ENCODE results near the gene GPR162. TPM values are rescaled to one million over a fixed set of nuclear protein-coding genes. Genes with fewer than 3 reads are reported as not detected.
"Not testable (repeated sequence)": the region's sequence is repeated elsewhere in the genome, so short reads cannot be mapped to it uniquely, and the experiment has no call there.

The GPR162 gene
- polyA plus RNA-seq, 2 of the 4 experiments (the other 2 are of a cell fraction) = 1.7 to 1.8 TPM

DNA sequence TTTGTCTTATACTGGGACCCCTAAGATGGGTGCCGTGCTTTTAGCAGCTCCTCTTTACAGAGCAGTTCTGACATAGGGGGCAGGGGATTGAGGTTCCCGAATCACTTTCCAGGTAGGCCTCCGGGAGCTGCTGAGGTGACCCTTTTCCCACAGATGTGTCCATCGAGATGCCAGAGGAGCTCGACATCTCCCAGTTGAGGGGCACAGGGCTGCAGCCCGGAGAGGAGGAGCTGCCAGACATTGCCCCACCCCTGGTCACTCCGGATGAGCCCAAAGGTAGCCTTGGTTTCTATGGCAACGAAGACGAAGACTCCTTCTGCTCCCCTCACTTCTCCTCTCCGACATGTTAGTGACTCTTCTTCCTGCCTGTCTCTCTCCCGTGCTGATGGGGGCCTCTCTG, 41.4 kb downstream of the GPR162 start:
- no peak for TF ChIP-seq ESRRA (IDR thresholded peaks at IDR 0.05; ENCODE audit: borderline replicate concordance, low read length)
- TF ChIP-seq, protein P1, sequence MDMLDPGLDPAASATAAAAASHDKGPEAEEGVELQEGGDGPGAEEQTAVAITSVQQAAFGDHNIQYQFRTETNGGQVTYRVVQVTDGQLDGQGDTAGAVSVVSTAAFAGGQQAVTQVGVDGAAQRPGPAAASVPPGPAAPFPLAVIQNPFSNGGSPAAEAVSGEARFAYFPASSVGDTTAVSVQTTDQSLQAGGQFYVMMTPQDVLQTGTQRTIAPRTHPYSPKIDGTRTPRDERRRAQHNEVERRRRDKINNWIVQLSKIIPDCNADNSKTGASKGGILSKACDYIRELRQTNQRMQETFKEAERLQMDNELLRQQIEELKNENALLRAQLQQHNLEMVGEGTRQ (IDR thresholded peaks at IDR 0.05) = no peak
- TF ChIP-seq ZC3H11A (IDR thresholded peaks at IDR 0.05) = no peak
- no peak for TF ChIP-seq HOXB13 (CRISPR knock-in tag; IDR thresholded peaks at IDR 0.05; ENCODE audit: low read depth)
- no peak for TF ChIP-seq RAD21 (conservative IDR thresholded peaks at IDR 0.05 in 1 of 2, IDR thresholded peaks at IDR 0.05 in 1 of 2)
- no peak for TF ChIP-seq POLR2A (IDR thresholded peaks at IDR 0.05; ENCODE audit: low read length)
- TF ChIP-seq, protein P2, sequence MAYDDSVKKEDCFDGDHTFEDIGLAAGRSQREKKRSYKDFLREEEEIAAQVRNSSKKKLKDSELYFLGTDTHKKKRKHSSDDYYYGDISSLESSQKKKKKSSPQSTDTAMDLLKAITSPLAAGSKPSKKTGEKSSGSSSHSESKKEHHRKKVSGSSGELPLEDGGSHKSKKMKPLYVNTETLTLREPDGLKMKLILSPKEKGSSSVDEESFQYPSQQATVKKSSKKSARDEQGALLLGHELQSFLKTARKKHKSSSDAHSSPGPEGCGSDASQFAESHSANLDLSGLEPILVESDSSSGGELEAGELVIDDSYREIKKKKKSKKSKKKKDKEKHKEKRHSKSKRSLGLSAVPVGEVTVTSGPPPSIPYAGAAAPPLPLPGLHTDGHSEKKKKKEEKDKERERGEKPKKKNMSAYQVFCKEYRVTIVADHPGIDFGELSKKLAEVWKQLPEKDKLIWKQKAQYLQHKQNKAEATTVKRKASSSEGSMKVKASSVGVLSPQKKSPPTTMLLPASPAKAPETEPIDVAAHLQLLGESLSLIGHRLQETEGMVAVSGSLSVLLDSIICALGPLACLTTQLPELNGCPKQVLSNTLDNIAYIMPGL (CRISPR knock-in tag; IDR thresholded peaks at IDR 0.05; ENCODE audit: borderline replicate concordance) = no peak
- no peak for TF ChIP-seq HOXA7 (CRISPR knock-in tag; IDR thresholded peaks at IDR 0.05)
- TF ChIP-seq PHF8 (IDR thresholded peaks at IDR 0.05; ENCODE audit: borderline replicate concordance, low read depth) = no peak
- no peak overlapping the region for H3K27ac ChIP-seq
- no peak for DNase-seq (ENCODE audit: low read depth in 1 of 2, low spot score in 1 of 2)
- H3K4me3 ChIP-seq = no peak overlapping the region
- ChIA-PET CTCF (interaction anchor here (1.0 to 2.2 kb wide), 3 partner anchors 9 to 30 kb away, joined by 3 to 15 read pairs (median 3); partner anchors contain the start of gene SPSB2), POLR2A (no interaction called here)
- ATAC-seq = no peak
- 89% methylated on average over 11 of the region's 11 CpGs for WGBS (ENCODE audit: missing lambda C conversion rate)
- no peaks in the 10 kb centered on the region for H3K9me3 ChIP-seq
- FAIRE-seq = no peak
- H3K4me2 ChIP-seq = no peak overlapping the region
- H3K4me1 ChIP-seq = peaks cover 10% of the 10 kb centered on the region

- H3K4me3 ChIP-seq = no peak overlapping the region
- no peak overlapping the region for H3K27ac ChIP-seq
- peaks cover 11% of the 10 kb centered on the region for H3K4me1 ChIP-seq
- 97% methylated on average over 9 of the region's 16 CpGs for WGBS (ENCODE audit: missing lambda C conversion rate)
- no peaks in the 10 kb centered on the region for H3K9me3 ChIP-seq
- no peak for ATAC-seq
- no peak overlapping the region for H3K4me2 ChIP-seq
- ChIA-PET CTCF (interaction anchor here (0.6 to 7.0 kb wide), 11 partner anchors 9 to 111 kb away, joined by 3 to 64 read pairs (median 4); partner anchors contain the start of genes CDCA3, MLF2, SPSB2 and USP5), POLR2A (no interaction called here)
- TF ChIP-seq, protein P3, sequence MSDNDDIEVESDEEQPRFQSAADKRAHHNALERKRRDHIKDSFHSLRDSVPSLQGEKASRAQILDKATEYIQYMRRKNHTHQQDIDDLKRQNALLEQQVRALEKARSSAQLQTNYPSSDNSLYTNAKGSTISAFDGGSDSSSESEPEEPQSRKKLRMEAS (IDR thresholded peaks at IDR 0.05) = no peak
- TF ChIP-seq BHLHE40 (IDR thresholded peaks at IDR 0.05; ENCODE audit: low read depth, low read length) (no peak), MYC (IDR thresholded peaks at IDR 0.05; ENCODE audit: borderline replicate concordance, low read length) (no peak), EHMT2 (IDR thresholded peaks at IDR 0.05; ENCODE audit: low read depth) (no peak), CHD2 (IDR thresholded peaks at IDR 0.05; ENCODE audit: low read length, partially characterized antibody) (no peak), FOXS1 (CRISPR knock-in tag; IDR thresholded peaks at IDR 0.05) (no peak), ZC3H11A (IDR thresholded peaks at IDR 0.05) (no peak), ZNF302 (CRISPR knock-in tag; IDR thresholded peaks at IDR 0.05) (no peak), TFCP2L1 (CRISPR knock-in tag; IDR thresholded peaks at IDR 0.05) (no peak), E2F6 (IDR thresholded peaks at IDR 0.05; ENCODE audit: borderline replicate concordance, low read depth) (no peak)
- TF ChIP-seq, protein P1 (IDR thresholded peaks at IDR 0.05) = no peak
- no peak for FAIRE-seq
- no peak for DNase-seq (ENCODE audit: low read depth in 1 of 2, low spot score in 1 of 2)
Measured at GRCh38 chr12:6863586-6864321, 42.1 kb downstream of the GPR162 start.

DNA sequence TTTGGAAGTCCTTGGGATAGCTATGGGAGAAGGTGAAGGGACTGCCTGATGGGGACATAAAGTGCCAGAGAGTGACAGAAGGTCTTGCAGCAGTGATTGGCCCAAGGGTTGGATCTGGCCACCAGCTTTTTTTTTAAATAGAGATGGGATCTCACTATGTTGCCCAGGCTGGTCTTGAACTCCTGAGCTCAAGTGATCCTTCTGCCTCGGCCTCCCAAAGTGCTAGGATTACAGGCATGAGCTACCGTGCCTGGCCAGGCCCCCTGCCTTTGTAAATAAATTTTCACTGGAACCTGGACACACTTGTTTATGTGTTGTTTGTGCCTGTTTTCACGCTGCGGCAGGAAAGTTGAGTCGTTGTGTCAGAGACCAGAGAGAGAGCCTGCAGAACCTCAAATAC, 43.7 kb downstream of the GPR162 start:
- not testable (repeated sequence) for H3K27ac ChIP-seq; FAIRE-seq; DNase-seq (ENCODE audit: low read depth in 1 of 2, low spot score in 1 of 2); ATAC-seq; H3K4me3 ChIP-seq; H3K4me2 ChIP-seq; H3K9me3 ChIP-seq
- POLR2A ChIA-PET = interaction anchor here (1.2 kb wide), 1 partner anchor 14 kb away, joined by 8 read pairs; the partner anchor contains the start of genes CDCA3 and USP5
- peaks cover 25% of the 10 kb centered on the region for H3K4me1 ChIP-seq
- CTCF ChIA-PET = interaction anchor here (1.1 to 9.6 kb wide), 9 partner anchors 12 to 112 kb away, joined by 3 to 183 read pairs (median 6); partner anchors contain the start of genes ATN1, CDCA3, MLF2 and USP5
- 90% methylated on average over 5 of the region's 5 CpGs for WGBS (ENCODE audit: missing lambda C conversion rate)
